CD4-positive, alpha-beta T cell treated with Interleukin-1 beta for 1 hour (primary cell): Measurements from ENCODE around the gene TMPO.
"Not testable (repeated sequence)": the region's sequence is repeated elsewhere in the genome, so short reads cannot be mapped to it uniquely, and the experiment has no call there.

Experiments used
- DNase-seq, 2 donors: peaks; one replicate each; pipeline ENCODE4 v3.0.0-alpha.2; 2020 to 2022

TMPO gene

GRCh38 chr12:98515287-98516110 is at the start of gene TMPO:
TSS of gene TMPO (plus strand) at chr12:98515590. CDS start at chr12:98515868, 278 bp downstream.
- DNase-seq, result peak; percentile 96 to 97

GRCh38 chr12:98465950-98466602 is 49.3 kb upstream of the TMPO start:
- DNase-seq, result no peak

- DNase-seq, result no peak
Measured at GRCh38 chr12:98466640-98467400, 48.6 kb upstream of the TMPO start.

GRCh38 chr12:98469109-98469508 is 46.3 kb upstream of the TMPO start:
- no peak for DNase-seq

- DNase-seq, result no peak
Measured at GRCh38 chr12:98470469-98471082, 44.8 kb upstream of the TMPO start.

GRCh38 chr12:98471085-98471484 is 44.3 kb upstream of the TMPO start:
- no peak for DNase-seq

GRCh38 chr12:98475565-98475908 is 39.9 kb upstream of the TMPO start:
- DNase-seq, result no peak

GRCh38 chr12:98478606-98479005 is 36.8 kb upstream of the TMPO start:
- no peak for DNase-seq

- no peak for DNase-seq
Measured at GRCh38 chr12:98483621-98484503, 31.5 kb upstream of the TMPO start.

- no peak for DNase-seq
Measured at GRCh38 chr12:98485792-98486340, 29.5 kb upstream of the TMPO start.

- DNase-seq, result not testable (repeated sequence)
Measured at GRCh38 chr12:98488416-98488815, 27.0 kb upstream of the TMPO start.

- no peak for DNase-seq
Measured at GRCh38 chr12:98489176-98489575, 26.2 kb upstream of the TMPO start.

- peak; percentile 80 to 86 for DNase-seq
Measured at GRCh38 chr12:98490501-98491453, 24.6 kb upstream of the TMPO start.

GRCh38 chr12:98492580-98493140 is 22.7 kb upstream of the TMPO start:
- DNase-seq, result no peak

GRCh38 chr12:98501266-98501629 is 14.1 kb upstream of the TMPO start:
- DNase-seq, result not testable (repeated sequence)

- peak; percentile 88 to 91 for DNase-seq
Measured at GRCh38 chr12:98503342-98503591, 12.1 kb upstream of the TMPO start.

- DNase-seq, result peak; percentile 94
Measured at GRCh38 chr12:98503592-98504367, 11.6 kb upstream of the TMPO start.

- DNase-seq, result no peak
Measured at GRCh38 chr12:98504368-98504617, 11.1 kb upstream of the TMPO start.

- DNase-seq, result no peak
Measured at GRCh38 chr12:98509063-98509462, 6.3 kb upstream of the TMPO start.

- not testable (repeated sequence) for DNase-seq
Measured at GRCh38 chr12:98511806-98512205, 3.6 kb upstream of the TMPO start.
